Measurements from ENCODE around the gene PHB1. TPM values are rescaled to one million over a fixed set of nuclear protein-coding genes. Genes with fewer than 3 reads are reported as not detected.

The PHB1 gene
- total RNA-seq, 2 experiments from 2014 or later, result 24.2 to 31.6 TPM

DNA sequence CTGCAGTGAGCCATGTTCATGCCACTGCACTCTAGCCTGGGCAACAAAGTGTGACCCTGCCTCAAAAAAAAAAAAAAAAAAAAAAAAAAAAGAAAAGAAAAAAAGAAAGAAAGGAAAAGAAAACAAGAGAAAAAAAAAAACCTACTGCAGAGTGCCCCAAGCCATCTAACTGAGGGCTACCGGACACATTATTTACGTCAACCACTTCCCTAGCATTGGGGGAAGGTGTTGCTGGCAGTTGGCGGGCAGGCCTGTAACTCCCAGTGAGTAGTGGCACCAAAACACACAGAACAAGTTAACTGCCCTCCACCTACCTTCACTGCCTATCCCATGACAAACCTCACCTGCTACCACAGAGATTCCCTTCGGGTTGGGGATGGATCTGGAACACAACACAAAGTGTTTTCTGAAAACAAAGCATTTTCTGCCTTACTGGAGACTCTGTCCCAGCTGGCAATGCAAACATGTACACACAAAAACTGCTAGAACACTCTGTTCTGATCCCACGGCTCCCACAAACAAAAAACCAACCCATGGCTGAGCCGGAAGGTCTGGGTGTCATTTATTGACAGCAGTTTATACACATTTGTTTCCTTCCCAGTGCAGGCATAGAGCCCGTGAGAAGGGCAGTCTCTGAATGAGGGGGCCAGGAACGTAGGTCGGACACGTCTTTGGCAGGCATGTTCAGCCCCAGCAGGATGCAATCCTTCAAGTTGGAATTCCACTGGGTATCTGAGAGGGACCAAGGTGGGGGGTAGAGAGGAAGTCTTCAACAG is 11.0 kb downstream of the PHB1 start:
- intact Hi-C loops (cut with DNase I, micrococcal nuclease), result loop anchor here in 1 of 2 experiments (10.0 kb wide), 1 partner anchor 209 kb away; no protein-coding TSS in a partner anchor
- no peak overlapping the region for H3K4me3 Mint-ChIP-seq
- ATAC-seq (ENCODE audit: poor library complexity) (no peak), DNase-seq (peak in 1 of 14 experiments; percentile 57)
- H3K27me3 ChIP-seq (ENCODE audit: control insufficient read depth in 1 of 2, insufficient read depth in 2 of 2, low read length in 2 of 2), result no peaks in the 10 kb centered on the region
- POLR2A ChIA-PET, result no interaction called here
- H3K27me3 Mint-ChIP-seq, result no peaks in the 10 kb centered on the region
- H3K9me3 ChIP-seq (ENCODE audit: control insufficient read depth in 1 of 2, insufficient read depth in 1 of 2, low read length in 2 of 2), result no peaks in the 10 kb centered on the region
- peaks cover 60% of the 10 kb centered on the region for H3K36me3 ChIP-seq (ENCODE audit: insufficient read depth, low read length)
- H3K9me3 Mint-ChIP-seq, result no peaks in the 10 kb centered on the region
- no peak overlapping the region for H3K4me3 ChIP-seq (ENCODE audit: low read length)
- no peak overlapping the region for H3K27ac ChIP-seq (ENCODE audit: low read depth in 1 of 2, low read length in 2 of 2)
- TF ChIP-seq, protein P1, sequence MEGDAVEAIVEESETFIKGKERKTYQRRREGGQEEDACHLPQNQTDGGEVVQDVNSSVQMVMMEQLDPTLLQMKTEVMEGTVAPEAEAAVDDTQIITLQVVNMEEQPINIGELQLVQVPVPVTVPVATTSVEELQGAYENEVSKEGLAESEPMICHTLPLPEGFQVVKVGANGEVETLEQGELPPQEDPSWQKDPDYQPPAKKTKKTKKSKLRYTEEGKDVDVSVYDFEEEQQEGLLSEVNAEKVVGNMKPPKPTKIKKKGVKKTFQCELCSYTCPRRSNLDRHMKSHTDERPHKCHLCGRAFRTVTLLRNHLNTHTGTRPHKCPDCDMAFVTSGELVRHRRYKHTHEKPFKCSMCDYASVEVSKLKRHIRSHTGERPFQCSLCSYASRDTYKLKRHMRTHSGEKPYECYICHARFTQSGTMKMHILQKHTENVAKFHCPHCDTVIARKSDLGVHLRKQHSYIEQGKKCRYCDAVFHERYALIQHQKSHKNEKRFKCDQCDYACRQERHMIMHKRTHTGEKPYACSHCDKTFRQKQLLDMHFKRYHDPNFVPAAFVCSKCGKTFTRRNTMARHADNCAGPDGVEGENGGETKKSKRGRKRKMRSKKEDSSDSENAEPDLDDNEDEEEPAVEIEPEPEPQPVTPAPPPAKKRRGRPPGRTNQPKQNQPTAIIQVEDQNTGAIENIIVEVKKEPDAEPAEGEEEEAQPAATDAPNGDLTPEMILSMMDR (IDR thresholded peaks at IDR 0.05), result no peak
- H3K4me1 ChIP-seq (ENCODE audit: insufficient read depth, low read length), result peaks cover 21% of the 10 kb centered on the region
- H3K4me1 Mint-ChIP-seq (ENCODE audit: low read depth), result peaks cover 22% of the 10 kb centered on the region
- CTCF ChIA-PET, result no interaction called here
- no peak overlapping the region for H3K27ac Mint-ChIP-seq
- H3K36me3 Mint-ChIP-seq (ENCODE audit: low read depth), result peaks cover 54% of the 10 kb centered on the region

DNA sequence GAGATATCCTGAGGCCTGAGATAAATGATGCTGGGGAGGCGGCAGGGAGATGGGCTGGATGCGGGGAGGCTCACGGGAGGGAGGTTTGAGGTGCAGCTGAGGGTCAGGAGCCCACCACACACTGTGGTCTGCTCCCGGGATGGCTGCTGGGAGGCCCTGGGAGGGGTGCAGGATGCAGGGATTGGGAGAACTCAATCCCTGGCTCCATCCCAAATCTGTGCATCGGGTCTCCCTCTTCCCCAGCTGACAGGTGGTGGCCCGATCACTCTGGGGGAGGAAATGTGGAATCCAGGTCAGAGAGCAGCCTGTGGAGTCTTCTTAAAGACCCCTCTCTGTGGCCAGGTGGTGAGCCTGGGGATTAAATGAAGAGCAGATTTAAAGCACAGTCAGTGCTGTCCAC is 12.0 kb downstream of the PHB1 start:
- Mint-ChIP-seq H3K36me3 (ENCODE audit: low read depth) (peaks cover 44% of the 10 kb centered on the region), H3K4me3 (no peak overlapping the region), H3K4me1 (ENCODE audit: low read depth) (peaks cover 12% of the 10 kb centered on the region), H3K27ac (no peak overlapping the region), H3K27me3 (no peaks in the 10 kb centered on the region), H3K9me3 (no peaks in the 10 kb centered on the region)
- no peak for DNase-seq
- intact Hi-C loops (cut with DNase I, micrococcal nuclease), result loop anchor here in 1 of 2 experiments (10.0 kb wide), 1 partner anchor 208 kb away; no protein-coding TSS in a partner anchor
- H3K4me3 ChIP-seq (ENCODE audit: low read length), result no peak overlapping the region
- no peak for ATAC-seq (ENCODE audit: poor library complexity)
- TF ChIP-seq, protein P1 (IDR thresholded peaks at IDR 0.05), result no peak
- H3K27ac ChIP-seq (ENCODE audit: low read depth in 1 of 2, low read length in 2 of 2), result no peak overlapping the region
- peaks cover 13% of the 10 kb centered on the region for H3K4me1 ChIP-seq (ENCODE audit: insufficient read depth, low read length)
- ChIA-PET CTCF (interaction anchor here (1.2 kb wide), 1 partner anchor 11 kb away, joined by 3 read pairs; no protein-coding TSS in a partner anchor), POLR2A (no interaction called here)
- no peaks in the 10 kb centered on the region for H3K9me3 ChIP-seq (ENCODE audit: control insufficient read depth in 1 of 2, insufficient read depth in 1 of 2, low read length in 2 of 2)
- H3K27me3 ChIP-seq (ENCODE audit: control insufficient read depth in 1 of 2, insufficient read depth in 2 of 2, low read length in 2 of 2), result no peaks in the 10 kb centered on the region
- H3K36me3 ChIP-seq (ENCODE audit: insufficient read depth, low read length), result peaks cover 53% of the 10 kb centered on the region

DNA sequence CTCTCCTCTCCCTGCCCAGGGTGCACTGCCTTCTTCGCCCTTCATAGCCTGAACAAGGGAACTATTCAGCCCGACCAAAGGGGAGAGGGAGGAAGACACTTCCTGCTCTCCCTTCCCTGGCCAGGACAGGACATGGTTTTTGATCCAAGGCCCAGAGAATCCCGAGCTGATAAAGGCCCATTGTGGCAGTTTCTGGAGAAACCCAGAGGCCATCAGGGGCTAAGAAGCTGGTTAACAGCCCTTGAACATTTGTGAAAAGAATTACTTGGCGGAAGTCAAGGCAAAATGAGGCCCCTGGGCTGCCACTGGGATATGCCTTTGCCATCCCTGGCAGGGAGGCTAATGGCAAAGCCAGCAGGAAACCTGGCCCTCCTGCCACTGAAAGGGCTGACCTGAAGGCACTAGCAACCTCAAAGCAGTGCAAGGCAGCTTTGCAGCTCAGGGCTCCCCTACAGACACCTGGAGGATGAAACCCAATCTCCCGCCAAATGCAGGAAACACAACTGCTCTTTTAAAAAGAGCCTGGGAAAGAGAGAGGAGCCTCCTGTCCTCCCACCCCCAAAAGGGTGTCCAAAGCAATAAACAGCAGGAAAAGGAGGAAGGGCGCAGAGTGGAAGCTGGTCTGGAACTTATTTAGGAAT is 12.6 kb downstream of the PHB1 start:
- TF ChIP-seq, protein P1 (IDR thresholded peaks at IDR 0.05), result no peak
- ChIA-PET POLR2A (no interaction called here), CTCF (interaction anchor here (1.2 kb wide), 1 partner anchor 11 kb away, joined by 3 read pairs; no protein-coding TSS in a partner anchor)
- peaks cover 41% of the 10 kb centered on the region for H3K36me3 Mint-ChIP-seq (ENCODE audit: low read depth)
- no peak for ATAC-seq (ENCODE audit: poor library complexity)
- H3K9me3 ChIP-seq (ENCODE audit: control insufficient read depth in 1 of 2, insufficient read depth in 1 of 2, low read length in 2 of 2), result no peaks in the 10 kb centered on the region
- intact Hi-C loops (cut with DNase I, micrococcal nuclease), result loop anchor here in 1 of 2 experiments (10.0 kb wide), 1 partner anchor 207 kb away; no protein-coding TSS in a partner anchor
- H3K27ac ChIP-seq (ENCODE audit: low read depth in 1 of 2, low read length in 2 of 2), result no peak overlapping the region
- peaks cover 48% of the 10 kb centered on the region for H3K36me3 ChIP-seq (ENCODE audit: insufficient read depth, low read length)
- H3K4me1 Mint-ChIP-seq (ENCODE audit: low read depth), result peaks cover 11% of the 10 kb centered on the region
- H3K27me3 ChIP-seq (ENCODE audit: control insufficient read depth in 1 of 2, insufficient read depth in 2 of 2, low read length in 2 of 2), result no peaks in the 10 kb centered on the region
- no peaks in the 10 kb centered on the region for H3K9me3 Mint-ChIP-seq
- H3K4me3 ChIP-seq (ENCODE audit: low read length), result no peak overlapping the region
- H3K27me3 Mint-ChIP-seq, result no peaks in the 10 kb centered on the region
- no peak overlapping the region for H3K27ac Mint-ChIP-seq
- H3K4me3 Mint-ChIP-seq, result no peak overlapping the region
- no peak for DNase-seq
- peaks cover 13% of the 10 kb centered on the region for H3K4me1 ChIP-seq (ENCODE audit: insufficient read depth, low read length)
